BE2C (cell line): Measurements from ENCODE around the gene GRK2.
A peak's percentile ranks its signal among the peaks of the same experiment; 100 is the strongest.

ENCODE experiments used
- DNase-seq: peaks from one replicate; pipeline ENCODE4 v3.0.0-alpha.2; 2020
- H3K27me3 ChIP-seq: fragments of 250-450 bp; sonication (Bioruptor Pico); 2 replicates; pipeline ENCODE4 v1.5.1; 2020; ENCODE audit warnings: mild to moderate bottlenecking
- H3K36me3 ChIP-seq: fragments of 250-450 bp; sonication (Bioruptor Pico); 2 replicates; pipeline ENCODE4 v1.5.1; 2020; ENCODE audit warnings: mild to moderate bottlenecking
- H3K4me1 ChIP-seq: fragments of 250-450 bp; sonication (Bioruptor Pico); 2 replicates; pipeline ENCODE4 v1.5.1; 2020
- H3K4me3 ChIP-seq: 2 replicates; pipeline ENCODE4 v1.5.1; 2011; ENCODE audit warnings: low read depth, low read length
- H3K9me3 ChIP-seq: fragments of 250-450 bp; sonication (Bioruptor Pico); 2 replicates; pipeline ENCODE4 v1.5.1; 2020
- TF ChIP-seq, protein P1 (sequence below): IDR thresholded peaks from 2 replicates; pipeline ENCODE4 v1.5.1; 2012; ENCODE audit warnings: mild to moderate bottlenecking, low read depth, low read length

Gene GRK2

DNA sequence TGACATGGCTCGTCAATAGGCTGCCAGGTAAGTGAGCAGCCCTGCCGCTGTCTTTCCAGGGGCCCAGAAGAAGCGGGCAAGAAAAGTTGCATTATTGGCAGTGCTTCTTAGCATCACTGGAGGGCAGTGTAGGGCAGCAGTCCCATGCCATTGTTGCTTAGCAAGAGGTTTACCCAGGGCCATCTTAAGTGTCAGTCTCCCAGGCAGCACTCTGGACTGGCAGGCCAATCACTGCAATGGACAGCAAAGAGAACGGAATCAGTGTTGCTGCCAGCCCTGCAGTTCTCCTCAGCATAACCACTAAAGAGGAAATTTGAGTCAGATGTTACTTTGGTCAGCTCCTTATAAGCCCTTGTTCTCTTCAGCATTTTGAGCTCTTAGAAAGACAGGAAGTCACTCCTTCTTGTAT is 13.4 kb upstream of the GRK2 start:
- H3K36me3 ChIP-seq, result peaks cover 91% of the 10 kb centered on the region
- peak; percentile 44 for DNase-seq
- no peaks in the 10 kb centered on the region for H3K27me3 ChIP-seq
- no peaks in the 10 kb centered on the region for H3K4me1 ChIP-seq
- H3K9me3 ChIP-seq, result no peaks in the 10 kb centered on the region
- no peak overlapping the region for H3K4me3 ChIP-seq
- TF ChIP-seq, protein P1, sequence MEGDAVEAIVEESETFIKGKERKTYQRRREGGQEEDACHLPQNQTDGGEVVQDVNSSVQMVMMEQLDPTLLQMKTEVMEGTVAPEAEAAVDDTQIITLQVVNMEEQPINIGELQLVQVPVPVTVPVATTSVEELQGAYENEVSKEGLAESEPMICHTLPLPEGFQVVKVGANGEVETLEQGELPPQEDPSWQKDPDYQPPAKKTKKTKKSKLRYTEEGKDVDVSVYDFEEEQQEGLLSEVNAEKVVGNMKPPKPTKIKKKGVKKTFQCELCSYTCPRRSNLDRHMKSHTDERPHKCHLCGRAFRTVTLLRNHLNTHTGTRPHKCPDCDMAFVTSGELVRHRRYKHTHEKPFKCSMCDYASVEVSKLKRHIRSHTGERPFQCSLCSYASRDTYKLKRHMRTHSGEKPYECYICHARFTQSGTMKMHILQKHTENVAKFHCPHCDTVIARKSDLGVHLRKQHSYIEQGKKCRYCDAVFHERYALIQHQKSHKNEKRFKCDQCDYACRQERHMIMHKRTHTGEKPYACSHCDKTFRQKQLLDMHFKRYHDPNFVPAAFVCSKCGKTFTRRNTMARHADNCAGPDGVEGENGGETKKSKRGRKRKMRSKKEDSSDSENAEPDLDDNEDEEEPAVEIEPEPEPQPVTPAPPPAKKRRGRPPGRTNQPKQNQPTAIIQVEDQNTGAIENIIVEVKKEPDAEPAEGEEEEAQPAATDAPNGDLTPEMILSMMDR, result peak; percentile 62

DNA sequence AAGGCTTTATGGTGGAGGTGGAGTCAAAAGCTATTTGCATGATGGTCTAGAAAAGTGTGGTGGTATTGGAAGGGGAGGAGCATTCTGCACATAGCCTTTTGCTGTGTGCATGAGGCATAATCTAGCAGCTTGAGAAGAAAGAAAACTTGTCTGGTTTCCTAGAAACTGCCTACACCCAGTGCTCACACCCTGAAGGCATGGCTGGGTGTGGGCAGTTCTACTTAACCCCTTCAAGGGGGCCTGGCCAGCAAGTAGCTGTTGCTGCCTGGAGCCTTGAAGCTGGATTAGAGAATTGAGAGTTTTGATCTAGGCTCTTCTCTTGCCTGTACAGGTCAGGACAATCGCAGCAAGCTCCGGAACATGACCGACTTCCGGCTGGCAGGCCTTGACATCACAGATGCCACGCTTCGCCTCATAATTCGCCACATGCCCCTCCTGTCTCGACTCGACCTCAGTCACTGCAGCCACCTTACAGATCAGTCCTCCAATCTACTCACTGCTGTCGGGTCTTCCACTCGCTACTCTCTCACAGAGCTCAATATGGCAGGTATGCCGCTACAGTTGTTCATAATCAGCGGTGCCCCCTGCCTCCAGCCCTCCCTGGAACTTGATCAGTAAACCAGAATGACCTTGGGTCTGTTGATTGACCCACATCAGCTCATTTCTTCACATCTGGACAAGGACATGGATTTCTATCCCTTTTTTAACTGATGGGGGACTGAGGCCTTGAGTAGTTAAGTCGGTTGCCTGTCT is 12.2 kb upstream of the GRK2 start:
- TF ChIP-seq, protein P1, result no peak
- H3K27me3 ChIP-seq, result no peaks in the 10 kb centered on the region
- no peak overlapping the region for H3K4me3 ChIP-seq
- H3K36me3 ChIP-seq, result peaks cover 79% of the 10 kb centered on the region
- DNase-seq, result no peak
- no peaks in the 10 kb centered on the region for H3K4me1 ChIP-seq
- no peaks in the 10 kb centered on the region for H3K9me3 ChIP-seq

- Histone ChIP-seq H3K9me3 (no peaks in the 10 kb centered on the region), H3K27me3 (no peaks in the 10 kb centered on the region), H3K4me1 (no peaks in the 10 kb centered on the region), H3K36me3 (peaks cover 71% of the 10 kb centered on the region), H3K4me3 (no peak overlapping the region)
- TF ChIP-seq, protein P1, result no peak
- DNase-seq, result no peak
These were observed 11.5 kb upstream of the GRK2 start for GRCh38 chr11:67254798-67255197.

- Histone ChIP-seq H3K9me3 (no peaks in the 10 kb centered on the region), H3K4me3 (no peak overlapping the region), H3K36me3 (peaks cover 66% of the 10 kb centered on the region), H3K27me3 (no peaks in the 10 kb centered on the region), H3K4me1 (no peaks in the 10 kb centered on the region)
- DNase-seq, result no peak
- TF ChIP-seq, protein P1, result no peak
These were observed 10.9 kb upstream of the GRK2 start for GRCh38 chr11:67255353-67255752.

- TF ChIP-seq, protein P1, result no peak
- DNase-seq, result no peak
- H3K4me3 ChIP-seq, result no peak overlapping the region
- no peaks in the 10 kb centered on the region for H3K27me3 ChIP-seq
- H3K4me1 ChIP-seq, result no peaks in the 10 kb centered on the region
- H3K9me3 ChIP-seq, result no peaks in the 10 kb centered on the region
- peaks cover 60% of the 10 kb centered on the region for H3K36me3 ChIP-seq
These were observed 10.4 kb upstream of the GRK2 start for GRCh38 chr11:67255864-67256263.

DNA sequence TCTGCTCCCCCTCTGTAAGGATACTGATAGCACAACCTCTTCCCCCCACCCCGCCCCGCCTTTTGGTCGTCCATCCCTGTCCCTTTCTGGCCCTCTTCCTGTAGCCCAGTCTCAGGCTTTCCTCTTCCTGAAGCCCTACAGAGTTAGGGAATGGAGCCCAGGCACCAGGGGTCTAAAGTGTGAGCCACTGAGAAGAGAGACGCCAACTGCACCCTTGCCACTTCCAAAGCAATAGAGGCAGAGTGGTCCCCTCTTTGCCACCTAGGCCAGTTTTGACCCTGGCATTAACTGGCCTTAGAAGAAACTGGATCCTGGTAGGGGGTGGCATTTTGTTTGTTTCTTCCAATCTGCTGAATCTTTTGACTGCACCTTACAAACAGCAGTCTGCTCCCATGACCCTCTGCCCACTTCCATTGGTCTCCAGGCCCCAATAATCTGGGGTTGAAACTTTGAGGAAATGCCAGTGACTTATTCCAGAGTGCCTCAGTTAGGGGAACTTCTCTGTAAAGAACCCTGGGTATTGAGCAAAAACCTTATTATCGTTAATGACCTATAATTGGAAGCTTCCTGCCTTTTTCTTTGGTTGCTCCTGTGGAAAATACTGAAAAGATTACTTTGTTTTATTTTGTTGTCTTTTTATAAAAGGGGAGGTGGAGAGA is 9.7 kb upstream of the GRK2 start:
- Histone ChIP-seq H3K9me3 (no peaks in the 10 kb centered on the region), H3K4me3 (no peak overlapping the region), H3K36me3 (peaks cover 53% of the 10 kb centered on the region), H3K27me3 (no peaks in the 10 kb centered on the region), H3K4me1 (no peaks in the 10 kb centered on the region)
- TF ChIP-seq, protein P1, result no peak
- no peak for DNase-seq
